IPS-18c (cell line): ENCODE data around the gene SLC2A1.

Experiments
- H3K4me3 ChIP-seq: 2 replicates; pipeline ENCODE4 v1.7.0; 2013; ENCODE audit warnings: low read depth, mild to moderate bottlenecking, low read length, moderate library complexity; ENCODE audit not compliant: insufficient read depth
- H3K9me3 ChIP-seq: one replicate; pipeline ENCODE4 v1.6.1; 2013; ENCODE audit warnings: mild to moderate bottlenecking, low read length, moderate library complexity; ENCODE audit not compliant: control insufficient read depth, insufficient read depth

SLC2A1 gene

DNA sequence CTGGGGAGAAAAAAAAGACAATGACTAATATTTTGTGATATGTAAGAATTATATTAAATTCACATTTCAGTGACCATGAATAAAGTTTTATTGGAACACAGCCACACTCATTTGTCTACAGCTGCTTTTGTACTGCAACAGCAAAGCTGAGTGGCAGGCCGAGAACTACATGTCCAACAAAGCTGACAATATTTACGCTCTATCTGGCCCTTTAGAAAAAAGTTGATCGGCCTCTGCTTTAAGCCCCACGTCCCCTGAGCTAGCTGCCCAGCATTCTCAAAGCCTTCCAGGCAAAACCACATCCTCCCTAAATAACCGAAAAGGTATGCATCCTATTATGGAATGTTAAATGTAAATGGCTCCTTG is 8.6 kb downstream of the SLC2A1 start:
- no peak overlapping the region for H3K4me3 ChIP-seq

DNA sequence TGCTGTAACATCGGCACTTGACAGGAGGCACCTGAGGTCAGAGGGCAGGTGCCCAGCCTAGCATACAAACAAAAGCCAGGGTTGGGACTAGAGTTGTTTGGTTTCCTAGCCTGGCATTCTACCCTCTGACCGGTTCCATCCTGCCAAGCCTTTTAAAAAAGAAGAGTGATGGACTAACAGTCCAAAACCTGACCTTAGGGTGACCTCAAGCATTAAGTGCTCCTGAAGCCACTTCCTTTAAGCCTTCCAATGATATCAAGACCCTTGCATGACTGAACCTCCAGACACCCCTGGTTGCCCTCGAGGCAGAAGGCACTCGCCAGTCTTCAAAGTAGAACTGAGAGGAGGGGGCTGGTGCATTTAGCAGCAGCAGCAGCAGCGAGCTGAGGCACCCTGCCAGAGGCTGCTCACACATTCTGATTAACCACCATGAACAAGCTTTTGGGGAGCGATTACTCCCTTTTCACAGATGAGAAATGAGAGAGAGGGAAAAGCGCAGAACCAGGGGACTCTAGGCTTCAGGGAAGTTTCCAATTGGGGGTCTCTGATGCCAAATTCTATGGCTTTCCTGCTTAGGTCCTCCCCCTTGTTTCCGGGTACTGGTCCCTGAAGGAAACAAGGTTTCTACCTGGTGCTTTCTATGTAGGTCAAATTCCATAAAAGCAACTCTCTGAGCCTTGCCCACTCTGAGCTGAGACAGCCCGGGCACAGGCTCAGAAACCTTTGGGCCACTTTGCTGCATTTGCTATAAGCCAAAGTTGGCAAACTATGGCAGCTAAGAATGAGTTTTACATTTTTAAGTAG is 9.2 kb downstream of the SLC2A1 start:
- Histone ChIP-seq H3K4me3 (no peak overlapping the region), H3K9me3 (no peaks in the 10 kb centered on the region)

More for the DNA sequence above, 8.6 kb downstream of the SLC2A1 start:
- no peaks in the 10 kb centered on the region for H3K9me3 ChIP-seq

DNA sequence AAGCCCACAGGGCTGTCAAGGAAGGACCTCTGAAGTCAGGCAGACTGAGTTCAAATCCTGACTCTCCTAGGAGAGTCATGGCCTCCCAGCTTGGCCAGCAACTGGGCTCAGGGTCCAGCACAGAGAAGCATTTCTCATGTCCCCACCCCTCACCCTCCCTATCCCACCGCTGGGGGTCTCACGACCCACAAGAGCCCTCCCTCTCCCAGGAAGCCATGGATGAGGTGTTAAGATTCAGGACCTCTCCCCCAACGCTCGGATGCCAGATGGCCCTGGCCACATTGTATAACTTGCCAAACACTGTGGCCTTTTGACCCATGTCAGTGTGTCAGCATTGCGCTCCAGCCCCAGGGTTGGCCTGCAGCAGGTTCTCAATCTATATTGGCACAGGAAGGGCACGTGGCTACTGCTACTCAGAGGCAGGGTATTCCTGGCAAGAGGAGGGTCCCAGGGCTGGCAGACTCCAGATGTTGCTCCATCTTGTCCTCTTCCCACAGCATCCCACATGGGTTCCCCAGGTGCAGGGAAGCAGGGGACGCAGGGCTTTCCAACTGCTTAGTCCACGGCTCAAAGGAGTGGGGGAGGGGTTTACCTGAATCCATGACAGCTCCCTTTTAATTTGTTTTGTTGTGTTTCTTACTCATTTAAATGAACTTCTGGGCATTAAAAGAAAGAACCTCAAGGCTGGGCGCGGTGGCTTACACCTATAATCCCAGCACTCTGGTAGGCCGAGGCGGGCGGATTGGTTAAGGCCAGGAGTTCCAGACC is 10.5 kb downstream of the SLC2A1 start:
- no peak overlapping the region for H3K4me3 ChIP-seq
- no peaks in the 10 kb centered on the region for H3K9me3 ChIP-seq

DNA sequence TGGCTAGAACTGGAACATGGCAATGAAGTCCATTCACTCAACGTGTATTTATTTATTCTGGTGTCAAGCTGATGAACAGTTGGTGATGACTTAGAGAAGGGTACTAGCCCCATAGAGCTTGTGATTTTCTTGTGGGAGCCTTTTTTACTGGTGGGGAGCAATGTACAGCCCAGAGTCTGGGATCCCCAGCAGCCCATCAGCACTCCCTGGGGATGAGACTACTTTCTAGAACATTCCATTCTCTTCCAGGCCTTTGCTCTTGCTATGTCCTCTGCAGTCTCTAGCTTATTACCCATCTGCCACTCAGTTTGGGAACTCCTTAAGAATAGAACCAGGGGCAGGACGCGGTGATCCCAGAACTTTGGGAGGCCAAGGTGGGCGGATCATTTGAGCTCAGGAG is 11.6 kb downstream of the SLC2A1 start:
- H3K4me3 ChIP-seq: no peak overlapping the region
- H3K9me3 ChIP-seq: no peaks in the 10 kb centered on the region

DNA sequence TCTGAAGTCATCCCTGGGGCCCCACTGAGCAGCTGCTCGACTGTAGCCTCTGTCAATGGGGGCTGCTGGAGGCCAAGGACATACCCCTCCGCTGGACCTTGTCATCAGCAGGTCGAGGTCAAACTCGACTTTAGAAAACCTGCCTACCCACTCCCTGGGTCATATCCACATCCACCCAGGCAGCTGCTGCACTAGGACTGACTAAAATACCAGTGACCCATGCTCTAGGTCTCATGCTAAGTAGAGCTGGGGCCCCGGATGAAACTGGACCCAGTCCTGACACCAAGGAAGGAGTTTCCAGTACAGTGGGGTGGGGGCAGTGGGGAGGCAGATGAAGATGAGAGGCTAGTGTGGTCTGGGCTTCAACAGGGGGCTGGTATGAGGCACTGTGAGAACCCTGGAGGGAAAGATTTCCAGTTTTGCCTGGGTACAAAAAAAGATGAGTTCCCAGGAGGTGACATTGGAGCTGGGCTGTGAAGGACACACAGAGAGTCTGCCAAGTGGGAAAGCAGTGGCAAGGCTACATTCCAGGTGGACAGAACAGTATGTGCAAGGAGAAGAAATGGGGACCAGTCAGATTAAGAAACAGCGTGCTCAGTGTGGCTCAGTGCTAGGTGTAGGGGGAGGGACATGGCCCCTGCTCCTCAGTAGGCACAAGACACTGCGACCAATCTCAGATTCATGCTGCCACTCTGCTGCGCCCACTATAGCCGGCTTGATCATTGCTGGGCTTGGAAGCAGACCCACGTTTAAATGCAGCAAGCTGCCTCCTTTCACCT is 12.4 kb downstream of the SLC2A1 start:
- H3K9me3 ChIP-seq: no peaks in the 10 kb centered on the region
- no peak overlapping the region for H3K4me3 ChIP-seq

DNA sequence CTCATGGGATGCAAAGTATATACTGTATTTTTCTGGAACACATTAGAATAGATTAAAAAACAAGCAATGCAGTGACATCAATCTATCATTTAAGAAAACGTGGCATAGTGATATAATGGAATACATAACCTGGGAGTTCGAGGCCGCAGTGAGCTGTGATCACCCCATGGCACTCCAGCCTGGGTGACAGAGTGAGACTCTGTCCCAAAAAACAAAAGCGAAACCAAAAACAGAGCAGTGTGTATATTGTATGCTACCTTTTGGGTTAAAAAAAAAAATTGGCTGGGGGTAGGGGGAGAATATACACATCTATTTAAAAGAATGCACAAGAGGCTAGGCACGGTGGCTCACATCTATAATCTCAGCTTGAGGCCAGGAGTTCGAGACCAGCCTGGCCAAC is 13.5 kb downstream of the SLC2A1 start:
- no peak overlapping the region for H3K4me3 ChIP-seq
- H3K9me3 ChIP-seq: no peaks in the 10 kb centered on the region

DNA sequence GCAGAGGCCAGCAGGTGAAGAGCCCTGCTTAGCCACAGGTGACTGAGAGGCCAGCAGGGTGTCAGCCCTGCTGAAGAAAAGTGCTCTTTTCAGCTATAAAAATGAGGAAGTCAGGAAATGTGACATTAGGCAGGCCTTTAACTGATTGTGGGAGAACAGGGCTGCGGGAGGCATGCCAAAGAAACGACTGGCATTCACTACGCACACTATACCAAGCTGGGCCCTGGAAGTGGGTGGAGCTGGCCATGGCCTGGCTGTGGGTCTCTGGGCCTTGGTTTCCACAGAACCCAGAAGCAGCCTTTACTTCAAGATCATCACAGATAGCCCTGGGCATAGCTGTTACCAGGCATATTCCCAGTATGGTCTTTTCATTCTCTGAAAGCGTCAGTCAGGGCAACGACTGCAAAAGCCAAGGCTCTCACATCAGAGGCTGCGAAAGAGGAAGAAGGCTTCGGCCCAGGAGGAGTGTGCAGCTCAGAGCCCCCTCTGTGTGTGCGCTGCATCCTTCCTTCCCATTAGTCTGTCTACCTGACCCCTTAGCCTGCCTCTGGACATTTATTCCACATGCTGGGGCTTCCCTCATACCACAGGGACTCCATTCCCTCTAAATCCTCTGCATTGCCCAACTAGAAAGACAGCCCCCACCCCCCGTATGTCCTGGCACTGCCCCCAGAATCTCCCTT is 14.3 kb downstream of the SLC2A1 start:
- no peaks in the 10 kb centered on the region for H3K9me3 ChIP-seq
- H3K4me3 ChIP-seq: no peak overlapping the region

DNA sequence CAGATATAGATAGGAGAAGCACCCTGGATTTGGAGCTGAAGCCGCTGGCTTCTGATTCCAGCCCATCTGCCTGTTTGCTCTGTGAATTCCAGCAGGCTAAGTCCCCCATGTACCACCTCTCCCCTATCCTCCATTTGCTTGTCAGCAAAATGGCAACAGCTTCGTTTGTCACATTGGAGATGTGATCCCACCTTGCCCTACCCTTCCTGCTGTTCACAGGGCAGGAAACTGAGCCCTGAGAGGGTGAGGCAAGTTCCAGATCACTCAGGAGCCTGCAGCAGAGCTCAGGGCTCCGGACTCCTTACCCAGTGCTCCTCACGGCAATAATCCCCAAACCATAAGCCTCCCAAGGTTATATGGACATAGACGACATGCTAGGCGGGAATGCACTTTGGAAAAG is 14.9 kb downstream of the SLC2A1 start:
- Histone ChIP-seq H3K4me3 (no peak overlapping the region), H3K9me3 (no peaks in the 10 kb centered on the region)

DNA sequence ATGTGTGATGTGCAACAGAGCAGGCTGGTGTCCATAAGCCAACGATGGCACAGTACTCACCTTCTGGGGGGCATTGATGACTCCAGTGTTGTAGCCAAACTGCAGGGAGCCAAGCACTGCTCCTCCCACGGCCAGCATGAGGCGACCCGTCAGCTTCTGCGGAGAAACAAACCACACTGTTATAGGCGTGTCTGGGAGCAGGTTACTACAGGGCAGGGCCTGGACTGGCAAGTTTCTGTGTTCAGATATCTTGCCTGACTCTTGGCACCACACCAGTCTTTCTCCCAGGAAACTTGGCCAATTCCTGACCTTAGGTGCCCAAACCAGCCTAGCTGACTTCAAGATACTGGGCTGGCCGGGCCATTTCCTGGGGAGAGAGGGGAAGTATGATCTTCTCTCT is 15.5 kb downstream of the SLC2A1 start:
- Histone ChIP-seq H3K9me3 (no peaks in the 10 kb centered on the region), H3K4me3 (no peak overlapping the region)

DNA sequence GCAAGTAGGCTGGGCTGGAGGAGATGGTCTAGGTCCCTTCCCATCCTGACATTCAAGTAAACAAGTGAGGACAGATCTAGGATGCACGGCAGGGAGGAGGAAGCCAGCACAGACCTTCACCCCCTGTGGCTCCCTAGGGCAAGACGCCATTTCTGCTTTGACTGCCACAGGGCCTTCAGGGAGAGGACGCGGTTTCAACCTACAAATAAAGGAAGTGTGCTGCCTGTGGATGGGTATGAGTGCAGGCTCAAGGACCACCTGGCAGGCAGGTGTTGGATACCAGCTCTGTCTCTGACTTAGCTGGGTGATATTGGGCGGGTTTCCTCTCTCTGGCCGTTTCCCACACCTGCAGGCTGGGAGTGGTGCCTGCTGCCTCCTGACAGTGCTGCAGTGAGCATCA is 16.2 kb downstream of the SLC2A1 start:
- Histone ChIP-seq H3K9me3 (no peaks in the 10 kb centered on the region), H3K4me3 (no peak overlapping the region)

DNA sequence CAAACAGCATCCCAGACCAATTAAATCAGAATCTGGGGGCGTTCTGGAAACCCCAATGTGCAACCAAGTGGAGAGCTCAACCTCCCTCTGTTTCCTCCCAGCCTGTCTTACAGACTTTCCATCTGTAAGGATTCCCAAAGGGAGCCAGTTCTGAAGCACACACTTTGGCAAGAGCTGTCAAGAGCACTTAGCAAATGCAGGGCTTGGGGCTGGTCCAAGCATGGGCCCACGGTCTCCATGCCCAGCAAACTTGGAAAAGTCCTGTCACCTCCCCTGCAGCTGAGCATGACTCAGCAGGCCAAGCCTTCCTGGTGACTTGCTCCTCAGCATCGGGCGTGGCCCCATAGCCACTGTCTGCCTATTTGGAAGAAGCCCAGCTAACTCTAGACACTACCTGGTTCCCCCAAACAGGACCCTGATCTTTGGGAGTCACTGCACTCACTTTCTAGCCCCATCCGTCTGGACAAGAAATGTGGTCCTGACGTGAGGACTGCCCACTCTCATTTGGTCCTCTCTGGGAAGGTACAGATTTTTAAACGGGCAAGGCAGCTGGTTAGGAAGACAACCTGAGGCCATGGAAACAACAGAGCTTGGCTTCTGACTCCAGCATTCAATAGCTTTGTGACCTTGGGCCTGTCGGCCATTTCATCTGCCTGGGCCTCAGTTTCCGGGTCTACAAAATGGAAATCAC is 16.9 kb downstream of the SLC2A1 start:
- no peaks in the 10 kb centered on the region for H3K9me3 ChIP-seq
- H3K4me3 ChIP-seq: no peak overlapping the region

DNA sequence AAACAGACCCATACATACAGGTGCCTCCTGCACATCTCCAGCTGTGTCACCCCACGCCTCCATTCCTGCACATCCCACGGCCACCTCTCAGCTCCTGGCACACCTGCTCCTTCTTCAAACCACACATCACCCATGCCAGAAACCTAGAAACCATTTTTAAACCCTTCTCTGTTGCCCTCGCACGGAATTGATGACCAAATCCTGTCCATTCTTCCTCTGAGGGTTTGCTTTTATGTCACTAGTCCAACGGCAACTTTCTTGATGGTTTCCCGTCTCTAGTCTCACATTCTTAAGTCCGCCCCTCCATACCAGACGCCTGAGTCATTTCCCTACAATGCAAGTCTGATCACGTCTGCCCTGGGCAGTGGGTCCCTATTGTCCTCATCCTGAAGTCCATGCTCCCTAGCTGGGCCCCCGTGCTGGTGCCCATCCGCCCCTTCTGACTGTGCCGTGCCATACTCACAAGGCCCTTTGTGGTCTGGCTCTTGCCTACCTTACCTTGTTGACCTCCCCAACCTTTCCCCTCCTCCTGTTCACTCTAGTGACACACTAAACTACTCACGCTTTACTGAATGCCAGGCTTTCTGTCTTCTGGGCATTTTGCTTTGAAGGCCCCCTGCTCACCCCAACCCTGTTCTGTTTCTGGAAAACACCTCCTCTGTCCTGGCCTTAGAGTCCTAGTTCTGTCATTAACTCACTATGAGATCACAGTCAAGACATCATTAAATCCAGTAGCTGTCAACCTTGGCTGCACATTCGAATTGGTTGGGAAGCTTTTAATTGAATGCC is 17.6 kb downstream of the SLC2A1 start:
- no peaks in the 10 kb centered on the region for H3K9me3 ChIP-seq
- H3K4me3 ChIP-seq: no peak overlapping the region

DNA sequence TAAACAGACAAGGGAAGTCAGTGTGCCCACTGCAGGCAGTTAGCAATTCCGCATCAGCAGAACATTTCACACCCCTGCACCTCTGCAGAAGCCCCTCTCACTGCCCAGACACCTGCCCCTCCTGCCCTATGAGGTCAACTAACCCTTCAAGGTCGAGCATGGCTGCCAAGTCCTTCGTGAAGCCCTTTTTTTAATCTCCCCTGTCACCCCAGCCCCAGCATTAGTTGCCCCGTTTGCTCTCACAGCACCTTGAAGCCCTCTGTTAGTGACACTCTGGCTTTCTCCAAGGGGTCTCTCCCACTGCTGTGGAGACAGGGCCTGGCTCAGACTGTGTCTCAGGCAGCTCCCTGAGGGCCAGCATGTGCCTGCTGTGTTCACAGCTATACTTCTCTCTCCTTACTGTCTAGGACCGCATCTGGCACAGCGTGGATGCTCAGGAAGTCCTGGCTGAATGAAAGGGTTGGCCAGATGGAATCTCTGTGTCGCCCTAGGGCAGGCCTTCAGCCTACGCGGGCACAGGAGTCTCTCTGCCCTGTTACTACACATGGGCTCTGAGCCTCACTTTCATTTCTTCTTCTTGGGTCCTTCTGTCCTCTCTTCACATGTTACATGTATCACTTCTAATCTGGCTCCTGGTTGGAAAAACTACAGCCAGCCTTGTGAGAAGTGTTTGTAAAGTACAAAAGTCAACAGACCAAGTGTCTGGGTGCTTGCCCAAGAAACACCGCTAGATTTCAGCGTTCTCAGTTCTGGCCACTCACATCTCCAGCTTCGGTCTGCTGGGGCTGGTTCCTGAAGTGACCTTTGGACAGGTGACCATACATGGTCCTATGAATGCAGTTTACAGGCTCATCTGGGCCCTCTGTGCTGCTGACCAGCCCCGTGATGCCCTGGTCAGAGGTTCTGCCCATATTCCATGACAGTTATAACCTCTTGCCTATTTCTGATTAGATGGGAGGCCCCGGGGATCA is 19.7 kb downstream of the SLC2A1 start:
- no peak overlapping the region for H3K4me3 ChIP-seq
- H3K9me3 ChIP-seq: no peaks in the 10 kb centered on the region

DNA sequence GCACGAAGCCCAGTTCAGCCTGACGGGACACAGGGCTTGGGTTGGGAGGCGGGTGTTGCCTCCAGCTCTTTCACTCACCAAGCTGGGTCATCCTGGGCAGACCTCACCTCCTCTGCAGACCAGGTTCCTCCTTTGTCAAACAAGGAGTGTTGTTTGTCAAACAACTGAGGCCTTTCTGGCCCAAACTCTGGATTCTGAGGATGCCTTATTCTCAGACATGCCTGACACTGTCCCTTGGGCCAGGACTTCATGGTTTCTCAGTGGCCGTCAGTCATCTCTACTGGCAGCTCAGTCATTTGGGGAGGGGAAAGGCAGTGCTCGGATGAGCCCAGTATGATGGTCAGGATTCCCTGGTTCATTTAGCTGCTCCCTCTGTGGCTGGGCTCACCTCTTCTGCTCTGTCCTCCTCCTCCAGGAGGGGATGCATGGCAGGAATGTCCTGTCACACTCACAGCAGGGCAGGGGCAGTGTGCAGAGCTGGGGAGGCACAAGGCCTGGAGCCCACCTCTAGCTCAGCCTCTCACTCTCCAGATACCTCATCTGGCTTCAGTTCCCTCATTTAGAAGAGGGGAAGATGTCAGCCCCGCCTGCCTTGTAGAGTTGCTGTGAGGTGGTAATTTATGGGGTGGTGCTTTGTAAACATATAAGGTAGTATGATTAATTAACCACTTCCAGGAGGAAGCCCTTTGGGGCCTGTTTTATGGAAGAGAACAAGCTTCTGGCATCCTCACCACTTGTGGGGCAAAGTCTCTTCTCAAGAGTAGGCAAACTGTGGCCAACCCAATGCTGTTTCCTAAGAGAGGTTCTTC is 20.6 kb downstream of the SLC2A1 start:
- Histone ChIP-seq H3K9me3 (no peaks in the 10 kb centered on the region), H3K4me3 (no peak overlapping the region)
